ENCODE measurements around the gene YIPF5.

YIPF5 gene

DNA sequence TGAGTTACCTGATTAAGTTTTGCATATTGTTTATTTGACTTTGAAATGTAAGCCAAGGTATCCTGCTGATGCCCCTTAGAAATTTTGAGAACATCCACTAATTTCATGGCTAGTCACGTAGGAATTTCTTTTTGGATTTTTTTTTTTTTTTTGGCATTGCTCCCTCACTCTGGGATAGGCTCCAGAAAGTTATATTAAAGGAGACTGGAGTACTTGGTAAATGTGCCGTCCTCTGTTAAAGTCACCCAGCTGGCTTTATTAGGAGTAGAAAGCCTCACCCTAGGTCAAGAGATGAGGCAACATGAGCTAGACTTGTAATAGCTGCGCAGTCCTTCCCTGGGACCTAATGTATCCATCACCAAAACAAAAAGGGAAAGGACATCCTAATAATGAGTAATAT lies 3.3 kb upstream of the YIPF5 start:
- DNase-seq = no peak

DNA sequence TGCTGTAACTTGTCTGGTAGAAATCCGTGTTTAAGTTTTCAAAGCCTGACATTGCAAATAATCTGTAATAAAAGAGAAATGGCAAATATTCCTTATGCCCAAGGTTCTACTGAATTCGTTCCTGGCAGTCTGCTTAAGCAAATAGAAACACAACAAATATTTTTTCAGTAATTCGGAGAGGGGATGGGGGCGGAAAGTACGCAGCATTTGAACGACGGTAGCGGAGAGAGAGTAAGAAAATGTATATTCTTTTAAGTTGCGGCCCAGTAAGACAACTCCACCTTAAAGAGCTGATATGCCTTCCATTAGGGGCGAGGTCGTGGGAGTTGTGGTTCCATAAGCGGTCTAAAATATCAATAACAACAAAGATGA lies 569 bp downstream of the YIPF5 start:
- DNase-seq = no peak

GRCh38 chr5:144167998-144168397 lies 2.5 kb downstream of the YIPF5 start:
- DNase-seq = no peak

- no peak for DNase-seq
Observed at GRCh38 chr5:144166696-144167095, 3.8 kb downstream of the YIPF5 start.

DNA sequence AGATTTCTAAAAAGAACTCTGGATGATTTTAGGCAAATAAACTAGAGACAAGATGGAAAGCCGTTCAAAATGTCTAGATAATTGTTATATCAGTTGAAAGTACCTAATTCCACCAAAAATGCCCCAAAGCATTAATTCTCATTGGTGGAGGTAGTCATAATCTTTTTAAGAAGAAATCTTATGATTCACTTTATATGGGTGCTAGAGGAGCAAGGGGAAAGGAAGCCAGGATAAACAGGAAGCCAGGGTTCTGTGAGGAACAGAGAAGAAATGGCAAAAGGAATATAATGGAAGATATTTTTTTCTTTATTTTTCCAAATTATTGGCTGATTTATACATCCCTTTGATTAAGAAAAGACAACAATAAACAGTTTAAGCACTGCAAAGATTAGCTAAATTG lies 7.8 kb downstream of the YIPF5 start:
- DNase-seq = no peak

DNA sequence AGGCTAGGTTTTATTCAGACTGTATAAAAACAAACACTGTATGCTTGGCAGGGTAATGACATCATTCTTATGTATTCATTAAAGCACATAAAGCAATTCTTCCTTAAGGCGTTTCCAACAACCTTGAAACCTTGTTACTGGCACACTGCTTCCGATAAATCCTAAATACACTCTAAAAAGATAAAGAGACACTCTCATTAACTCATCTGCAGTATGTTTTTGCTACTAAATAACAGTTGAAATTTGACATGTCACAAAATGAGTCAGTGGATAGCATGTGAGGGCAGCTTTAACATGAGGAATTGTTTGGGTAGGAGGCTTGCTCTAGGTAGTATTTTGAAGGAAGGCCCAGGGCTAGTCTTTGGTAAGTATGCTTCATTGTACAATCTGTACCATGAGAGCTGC lies 13.7 kb downstream of the YIPF5 start:
- DNase-seq = no peak

GRCh38 chr5:144151026-144151425 lies 19.4 kb downstream of the YIPF5 start:
- no peak for DNase-seq

DNA sequence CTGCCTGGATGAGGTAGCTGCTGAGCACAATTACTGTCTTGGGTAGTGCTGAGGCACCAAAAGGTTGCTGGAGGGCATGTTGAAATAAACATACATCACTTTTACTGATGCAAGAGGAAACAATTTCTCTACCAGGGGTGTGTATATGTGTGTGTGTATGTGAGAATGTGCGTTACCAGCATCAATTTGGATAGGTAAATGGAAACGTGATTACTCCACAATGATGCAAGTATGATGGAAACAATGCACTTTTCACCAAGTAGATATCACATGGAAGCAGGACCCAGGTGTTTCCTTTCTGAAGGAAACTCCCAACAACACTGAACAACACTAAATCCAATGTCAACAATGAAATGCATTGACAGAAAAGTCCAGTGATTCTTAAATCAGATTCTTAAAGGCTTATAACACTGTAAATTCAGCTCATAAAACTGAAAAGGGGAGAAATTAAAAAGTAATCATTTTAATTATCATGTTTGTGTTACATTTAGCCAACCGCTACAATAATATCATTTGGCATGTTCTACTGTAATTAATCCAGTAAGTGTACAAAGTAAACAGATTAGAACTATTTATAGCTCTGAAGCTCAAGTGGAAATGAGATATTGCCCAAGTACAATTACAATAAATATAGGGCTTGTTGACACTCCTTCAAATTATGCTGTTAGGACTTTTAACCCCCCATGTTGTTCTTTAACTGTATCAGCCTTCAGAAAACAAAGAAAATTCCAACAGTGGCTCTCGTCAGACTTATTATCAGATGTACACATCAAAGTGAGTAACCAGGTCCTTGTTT lies 25.3 kb downstream of the YIPF5 start:
- no peak for DNase-seq

DNA sequence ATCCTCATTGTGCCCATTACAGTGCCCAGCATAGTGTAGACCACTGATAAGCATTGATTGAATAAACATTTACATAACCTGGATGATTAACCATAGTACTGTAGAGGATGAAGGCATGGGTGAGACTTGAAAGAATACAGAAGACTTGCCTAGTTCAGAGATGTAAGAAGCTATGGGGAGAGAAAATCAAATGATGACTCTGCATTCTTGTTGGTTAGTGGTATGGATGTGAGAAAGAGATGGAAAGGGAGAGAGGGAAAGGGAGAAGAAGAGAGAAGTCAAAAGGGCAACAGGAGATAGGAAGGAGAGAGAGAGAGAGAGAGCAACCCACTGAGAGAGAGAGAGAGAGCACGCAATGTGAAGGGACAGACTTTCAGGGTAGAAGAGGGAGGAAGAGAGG lies 26.8 kb downstream of the YIPF5 start:
- DNase-seq = no peak

DNA sequence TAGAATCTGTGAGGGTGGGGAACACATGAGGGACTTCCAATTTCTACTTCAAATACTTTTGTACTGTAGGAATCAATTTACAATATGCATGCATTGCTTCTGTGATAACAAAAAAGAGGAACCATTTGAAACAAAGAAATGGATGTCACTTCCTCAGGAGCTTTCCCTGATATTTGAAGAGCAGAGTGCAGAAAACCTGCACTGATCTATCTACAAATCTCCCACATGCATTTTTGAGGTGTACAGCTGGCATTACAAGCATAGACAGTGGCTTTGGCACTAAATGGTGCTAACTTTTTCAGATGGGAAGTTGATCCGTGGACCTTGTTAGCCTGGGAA lies 27.7 kb downstream of the YIPF5 start:
- no peak for DNase-seq

DNA sequence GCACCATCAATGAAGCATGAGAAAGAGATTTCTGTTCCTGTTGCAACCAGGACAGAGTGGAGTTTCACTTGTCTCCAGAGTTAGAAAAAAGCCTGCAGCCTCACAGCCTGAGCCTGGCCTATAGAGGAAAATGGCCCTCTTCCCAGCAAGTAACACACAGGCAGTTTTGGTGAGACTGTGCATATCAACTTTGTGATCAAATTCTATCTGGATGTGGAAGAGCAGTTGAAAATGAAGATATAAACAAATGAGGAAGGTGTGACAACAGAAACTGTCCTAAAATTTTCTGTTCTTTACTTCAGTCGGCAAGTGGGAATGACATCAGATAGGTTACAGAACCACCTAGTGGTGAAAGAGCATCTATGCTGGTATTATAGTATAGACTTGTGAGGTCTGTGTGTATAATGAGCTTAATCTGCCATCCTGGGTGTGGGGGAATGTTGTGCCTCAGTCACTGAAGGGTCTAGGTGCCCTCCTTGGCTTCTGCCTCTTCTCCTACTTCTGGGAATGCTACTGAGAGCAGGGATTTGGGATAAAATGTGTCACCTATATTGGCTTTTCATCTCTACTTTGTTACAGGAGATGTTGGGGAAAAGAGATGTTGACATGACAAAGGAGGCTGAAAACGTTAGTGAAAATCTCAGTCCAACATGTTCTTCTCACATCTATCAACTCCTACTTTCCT lies 28.2 kb downstream of the YIPF5 start:
- DNase-seq = no peak

- DNase-seq = no peak
Observed at GRCh38 chr5:144141585-144141984, 28.9 kb downstream of the YIPF5 start.

GRCh38 chr5:144139586-144139985 lies 30.9 kb downstream of the YIPF5 start:
- DNase-seq = no peak

GRCh38 chr5:144135113-144135762 lies 35.2 kb downstream of the YIPF5 start:
- no peak for DNase-seq

DNA sequence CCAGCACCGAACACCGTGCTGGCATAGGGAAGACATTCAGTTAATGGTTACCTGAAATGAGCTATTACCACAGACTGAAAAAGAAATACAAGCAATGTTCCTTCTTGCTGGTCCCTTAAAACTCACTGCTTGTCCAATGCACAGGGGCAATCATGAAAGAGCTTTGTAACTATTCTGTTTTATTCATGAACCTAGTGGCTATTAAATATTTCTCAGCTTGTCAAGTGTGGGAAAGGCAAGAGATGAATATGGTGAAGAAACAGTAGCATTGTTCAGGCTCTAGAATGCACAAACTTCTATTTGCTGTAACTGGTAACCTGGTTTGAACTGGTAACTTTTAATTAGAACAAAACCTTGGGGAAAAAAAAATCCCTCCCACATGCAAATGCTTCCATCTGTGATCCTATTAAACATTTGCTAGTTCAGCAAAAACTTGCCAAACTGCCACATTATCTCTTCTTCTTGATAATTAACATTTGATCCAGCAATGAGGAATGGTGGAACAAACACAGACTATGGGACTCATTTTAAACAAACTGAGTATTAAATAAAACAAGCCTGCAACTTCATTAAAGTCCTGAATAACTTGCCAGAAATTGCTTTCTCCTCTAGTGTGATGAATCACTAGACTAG lies 36.1 kb downstream of the YIPF5 start:
- no peak for DNase-seq

- no peak for DNase-seq
Observed at GRCh38 chr5:144133050-144133633, 37.3 kb downstream of the YIPF5 start.

DNA sequence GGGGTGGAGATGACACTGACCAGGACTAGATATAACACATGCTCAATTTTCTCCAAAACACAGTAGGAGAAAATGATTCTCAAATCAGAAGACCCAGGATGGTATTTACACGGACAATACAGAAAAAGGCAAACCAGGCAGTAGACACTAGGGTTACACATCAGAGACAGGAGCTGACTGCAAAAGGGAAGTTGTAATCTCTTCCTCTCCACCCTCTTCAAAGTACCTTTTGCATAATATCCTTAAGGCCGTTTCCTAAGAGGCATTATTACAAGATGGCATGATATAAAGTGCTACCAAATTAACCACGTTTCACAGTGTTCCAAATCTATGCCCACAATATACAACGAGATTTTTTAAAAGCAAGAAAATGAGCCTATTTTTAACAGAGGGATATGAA lies 39.2 kb downstream of the YIPF5 start:
- no peak for DNase-seq

GRCh38 chr5:144130306-144130705 lies 40.2 kb downstream of the YIPF5 start:
- DNase-seq = no peak

GRCh38 chr5:144128844-144129243 lies 41.6 kb downstream of the YIPF5 start:
- no peak for DNase-seq

- no peak for DNase-seq
Observed at GRCh38 chr5:144126707-144127106, 43.8 kb downstream of the YIPF5 start.

GRCh38 chr5:144125163-144125726 lies 45.2 kb downstream of the YIPF5 start:
- no peak for DNase-seq

- DNase-seq = no peak
Observed at GRCh38 chr5:144122641-144123040, 47.8 kb downstream of the YIPF5 start.

GRCh38 chr5:144122081-144122480 lies 48.4 kb downstream of the YIPF5 start:
- no peak for DNase-seq
